HepG2 (cell line): Measurements from ENCODE around the gene DDX24. TPM values are rescaled to one million over a fixed set of nuclear protein-coding genes. Genes with fewer than 3 reads are reported as not detected.

Experiments
- CTCF ChIP-seq: sonication (generic); formaldehyde crosslinking; IDR thresholded peaks from 2 replicates; pipeline ENCODE4 v1.5.0; 2020; ENCODE audit warnings: mild to moderate bottlenecking, missing genetic modification reagents, moderate library complexity
- GABPA ChIP-seq, 2 experiments: IDR thresholded peaks; 2 replicates each; pipeline ENCODE4 v1.6.1; 2011 to 2016; ENCODE audit warnings: low read depth in 2 of 2, low read length in 1 of 2, missing biosample characterization in 1 of 2, missing genetic modification characterization in 1 of 2
- IRF9 ChIP-seq: sonication (generic); formaldehyde crosslinking; IDR thresholded peaks from 2 replicates; pipeline ENCODE4 v1.8.0; 2022; ENCODE audit warnings: missing genetic modification reagents, mild to moderate bottlenecking, borderline replicate concordance
- MAF1 ChIP-seq: sonication (generic); formaldehyde crosslinking; IDR thresholded peaks from 2 replicates; pipeline ENCODE4 v1.5.0; 2020; ENCODE audit warnings: missing genetic modification reagents, borderline replicate concordance
- PHF8 ChIP-seq: sonication (generic); formaldehyde crosslinking; IDR thresholded peaks from 2 replicates; pipeline ENCODE4 v1.5.0; 2020; ENCODE audit warnings: missing genetic modification reagents
- TGIF2 ChIP-seq: IDR thresholded peaks from 2 replicates; pipeline ENCODE4 v1.6.1; 2016; ENCODE audit warnings: control low read depth, missing compliant biosample characterization
- ZFP91 ChIP-seq: sonication (generic); formaldehyde crosslinking; IDR thresholded peaks from 2 replicates; pipeline ENCODE4 v1.9.0; 2022; ENCODE audit warnings: missing genetic modification reagents, mild to moderate bottlenecking, borderline replicate concordance
- ZMAT3 ChIP-seq: sonication (generic); formaldehyde crosslinking; conservative IDR thresholded peaks from 2 replicates; pipeline ENCODE4 v1.7.0; 2021; ENCODE audit warnings: missing genetic modification reagents
- ZNF33A ChIP-seq: sonication (generic); formaldehyde crosslinking; IDR thresholded peaks from 2 replicates; pipeline ENCODE4 v1.5.1; 2020; ENCODE audit warnings: missing genetic modification reagents, mild to moderate bottlenecking, moderate library complexity, borderline replicate concordance
- ZNF574 ChIP-seq: sonication (generic); formaldehyde crosslinking; IDR thresholded peaks from 2 replicates; pipeline ENCODE4 v1.4.0; 2020; ENCODE audit warnings: missing genetic modification reagents
- ZNF589 ChIP-seq: sonication (generic); formaldehyde crosslinking; conservative IDR thresholded peaks from 2 replicates; pipeline ENCODE4 v1.8.0; 2022; ENCODE audit warnings: mild to moderate bottlenecking, moderate library complexity, missing genetic modification reagents
- ZNF687 ChIP-seq: sonication (generic); formaldehyde crosslinking; IDR thresholded peaks from 2 replicates; pipeline ENCODE4 v1.5.1; 2020; ENCODE audit warnings: mild to moderate bottlenecking, missing genetic modification reagents, moderate library complexity
- ZNF770 ChIP-seq: sonication (generic); formaldehyde crosslinking; IDR thresholded peaks from 2 replicates; pipeline ENCODE4 v1.5.0; 2020; ENCODE audit warnings: mild to moderate bottlenecking, missing genetic modification reagents
- polyA plus RNA-seq, 8 experiments: library from polyadenylated mRNA; depleted of rRNA in 3 of 8; stranded (reverse) in 7 of 8; unstranded in 1 of 8; fragments of >200 nt; fragmentation: Illumina TruSeq in 4 of 8; extraction: Trizol in 4 of 8; gene quantifications; 2 replicates each; pipeline versions ENCODE4 v1.2.1 to v1.2.3, GENCODE V29; 2011 to 2016; ENCODE audit warnings: low read depth in 4 of 8, missing spikeins in 1 of 8, mixed read lengths in 1 of 8; ENCODE audit not compliant: insufficient read depth in 1 of 8
- total RNA-seq, 5 experiments: library from RNA; depleted of rRNA; stranded (reverse); fragments of >200 nt; fragmentation: Illumina TruSeq; extraction: Trizol; gene quantifications; 2 replicates each; pipeline ENCODE4 v1.2.3, GENCODE V29; 2016; ENCODE audit warnings: low read depth in 1 of 5

The DDX24 gene
- total and polyA plus RNA-seq, 2 of the 13 experiments (the other 11 are each of a cell fraction or from before 2014, with no cell fraction given), result 67.3 to 149 TPM

GRCh38 chr14:94129111-94129757, 48.2 kb upstream of the DDX24 start, which contains the start of gene IFI27L2 (continued):
- TF ChIP-seq ZNF687 (CRISPR knock-in tag), result peak; percentile 33; the same call in 1 of the 2 replicates
- TF ChIP-seq CTCF (CRISPR knock-in tag), result 0 out of 2 replicates have a peak, but pooled peaks have one; percentile 9
- no peak for TF ChIP-seq ZMAT3 (CRISPR knock-in tag)
- TF ChIP-seq PHF8 (CRISPR knock-in tag), result no peak
- TF ChIP-seq TGIF2, result 0 out of 2 replicates have a peak, but pooled peaks have one; percentile 41
- 0 out of 2 replicates have a peak, but pooled peaks have one; percentile 18 for TF ChIP-seq ZFP91 (CRISPR knock-in tag)
- TF ChIP-seq ZNF33A (CRISPR knock-in tag), result no peak
- no peak for TF ChIP-seq ZNF589
- no peak for TF ChIP-seq GABPA (IDR thresholded peaks at IDR 0.05; ENCODE audit: low read depth, low read length)
- TF ChIP-seq GABPA (CRISPR knock-in tag; IDR thresholded peaks at IDR 0.05; ENCODE audit: low read depth), result peak; percentile 37; the same call in 1 of the 2 replicates
- TF ChIP-seq MAF1, result 0 out of 2 replicates have a peak, but pooled peaks have one; percentile 22
- TF ChIP-seq ZNF770, result no peak
- TF ChIP-seq IRF9, result no peak
- TF ChIP-seq ZNF574 (CRISPR knock-in tag), result peak; percentile 68
